HCT116 (cell line): ENCODE data around the gene UPF1. TPM values are rescaled to one million over a fixed set of nuclear protein-coding genes. Genes with fewer than 3 reads are reported as not detected.

Source experiments
- ATAC-seq: fragments of 200-7000 bp; cut with Tn5 transposase; 2 replicates; pipeline ENCODE4 v1.9.1; 2020; ENCODE audit warnings: mild to moderate bottlenecking, moderate library complexity
- BruUV-seq: library from RNA; stranded (reverse); fragments of 400-500 nt; replicated peaks from 2 replicates; lab custom pipeline; 2021; lab: Mats Ljungman, UMichigan
- CTCF ChIA-PET: fragments of 300-600 bp; sonication (Branson Sonifier 250); formaldehyde crosslinking; loops from one replicate; lab custom pipeline; 2021; ENCODE audit warnings: antibody characterized with exemption; lab: Charles Lee
- POLR2A ChIA-PET: fragments of 300-600, 350-600 bp; sonication (Branson Sonifier 250); formaldehyde crosslinking; loops from one replicate; lab custom pipeline; 2021; ENCODE audit warnings: antibody characterized with exemption; lab: Charles Lee
- RAD21 ChIA-PET, 2 experiments: fragments of 300-600 bp; sonication (Branson Sonifier 250); formaldehyde crosslinking; loops; one replicate each; lab custom pipeline; 2023; ENCODE audit warnings: low total read pairs in 2 of 2; ENCODE audit not compliant: uncharacterized antibody in 2 of 2, unreplicated experiment in 2 of 2, low non-redundant PET in 1 of 2; lab: Charles Lee
- DNase-seq: peaks from one replicate; pipeline ENCODE4 v3.0.0-alpha.2; 2010; ENCODE audit warnings: low read depth, low spot score
- H2AFZ ChIP-seq: fragments of 200-600 bp; shearing (Covaris generic), sonication (generic); 2 replicates; pipeline ENCODE4 v1.6.1; 2017; ENCODE audit warnings: low read depth, mixed run types, mixed read lengths, antibody characterized with exemption, low read length; ENCODE audit not compliant: poor library complexity, severe bottlenecking
- H3K27ac ChIP-seq: 2 replicates; pipeline ENCODE4 v1.5.1; 2012; ENCODE audit warnings: low read depth, low read length
- H3K27me3 ChIP-seq: fragments of 200-600 bp; sonication (generic); 2 replicates; pipeline ENCODE4 v1.6.1; 2016; ENCODE audit warnings: mixed run types, low read length, mixed read lengths; ENCODE audit not compliant: insufficient read depth
- H3K36me3 ChIP-seq, 2 experiments: fragments of 200-500 bp in 1 of 2; fragments of 200-600 bp in 1 of 2; sonication (Bioruptor generic) in 1 of 2; sonication (generic) in 1 of 2; 2 replicates each; pipeline versions ENCODE4 v1.5.1 to v1.6.1; 2014 to 2016; ENCODE audit warnings: low read length in 2 of 2, inconsistent platforms in 1 of 2, mixed read lengths in 1 of 2, mixed run types in 1 of 2; ENCODE audit not compliant: insufficient read depth in 2 of 2, control insufficient read depth in 1 of 2
- H3K4me1 ChIP-seq, 2 experiments: fragments of 200-600 bp in 1 of 2; sonication (generic) in 1 of 2; 2 replicates each; pipeline versions ENCODE4 v1.5.1 to v1.6.1; 2012 to 2017; ENCODE audit warnings: low read length in 2 of 2, inconsistent platforms in 1 of 2, mild to moderate bottlenecking in 1 of 2, mixed read lengths in 1 of 2, mixed run types in 1 of 2, moderate library complexity in 1 of 2; ENCODE audit not compliant: insufficient read depth in 2 of 2, control insufficient read depth in 1 of 2
- H3K4me2 ChIP-seq: fragments of 200-600 bp; sonication (generic); 2 replicates; pipeline ENCODE4 v1.6.1; 2017; ENCODE audit warnings: mixed run types, low read length, mixed read lengths
- H3K4me3 ChIP-seq, 2 experiments: fragments of 200-600 bp in 1 of 2; sonication (generic) in 1 of 2; replicated peaks in 1 of 2; 2 replicates each; pipeline ENCODE4 v1.5.1; 2011 to 2016; ENCODE audit warnings: low read length in 2 of 2, control low read depth in 1 of 2, low read depth in 1 of 2, mild to moderate bottlenecking in 1 of 2, mixed read lengths in 1 of 2, mixed run types in 1 of 2
- H3K79me2 ChIP-seq: fragments of 200-600 bp; sonication (generic); 2 replicates; pipeline ENCODE4 v1.6.1; 2017; ENCODE audit warnings: mild to moderate bottlenecking, mixed run types, low read length, moderate library complexity, mixed read lengths; ENCODE audit not compliant: insufficient read depth
- H3K9ac ChIP-seq: fragments of 200-600 bp; sonication (generic); 2 replicates; pipeline ENCODE4 v1.6.1; 2016; ENCODE audit warnings: low read length, mixed read lengths
- H3K9me2 ChIP-seq: fragments of 200-600 bp; sonication (generic), shearing (Covaris generic); 2 replicates; pipeline ENCODE4 v1.6.1; 2017; ENCODE audit warnings: mixed run types, mild to moderate bottlenecking, moderate library complexity; ENCODE audit not compliant: insufficient read depth
- H3K9me3 ChIP-seq, 2 experiments: fragments of 200-500 bp in 1 of 2; fragments of 200-600 bp in 1 of 2; sonication (Bioruptor generic) in 1 of 2; sonication (generic) in 1 of 2; 2 replicates each; pipeline ENCODE4 v1.6.1; 2014 to 2017; ENCODE audit warnings: low read length in 2 of 2, mixed read lengths in 2 of 2, inconsistent platforms in 1 of 2, low read depth in 1 of 2, mild to moderate bottlenecking in 1 of 2, mixed run types in 1 of 2, moderate library complexity in 1 of 2; ENCODE audit not compliant: control insufficient read depth in 1 of 2, insufficient read depth in 1 of 2
- H4K20me1 ChIP-seq: fragments of 200-600 bp; sonication (generic), shearing (Covaris generic); 2 replicates; pipeline ENCODE4 v1.6.1; 2017; ENCODE audit warnings: mixed run types, mild to moderate bottlenecking, moderate library complexity; ENCODE audit not compliant: insufficient read depth
- CEBPB ChIP-seq: IDR thresholded peaks from 2 replicates; pipeline ENCODE4 v1.6.1; 2012; ENCODE audit warnings: low read depth
- EGR1 ChIP-seq: IDR thresholded peaks from 2 replicates; pipeline ENCODE4 v1.6.1; 2012; ENCODE audit warnings: low read depth
- EZH2 ChIP-seq: fragments of 200-600 bp; sonication (generic); IDR thresholded peaks from 2 replicates; pipeline ENCODE4 v1.6.1; 2017; ENCODE audit warnings: antibody characterized with exemption, mixed run types
- EZH2phosphoT487 ChIP-seq: fragments of 200-600 bp; IDR thresholded peaks from 2 replicates; pipeline ENCODE4 v1.6.1; 2018; ENCODE audit warnings: antibody characterized with exemption, borderline replicate concordance
- FOSL1 ChIP-seq: IDR thresholded peaks from 2 replicates; pipeline ENCODE4 v1.6.1; 2012; ENCODE audit warnings: low read depth
- POLR2A ChIP-seq: IDR thresholded peaks from 2 replicates; pipeline ENCODE4 v1.7.0; 2011; ENCODE audit warnings: borderline replicate concordance; ENCODE audit not compliant: insufficient read depth, insufficient read length; ENCODE audit errors: extremely low read depth
- POLR2AphosphoS5 ChIP-seq: IDR thresholded peaks from 2 replicates; pipeline ENCODE4 v1.6.1; 2011; ENCODE audit warnings: mild to moderate bottlenecking, low read depth, low read length, moderate library complexity
- RAD21 ChIP-seq: IDR thresholded peaks from 2 replicates; pipeline ENCODE4 v1.6.1; 2012; ENCODE audit warnings: low read depth, mild to moderate bottlenecking
- SP1 ChIP-seq: IDR thresholded peaks from 2 replicates; pipeline ENCODE4 v1.6.1; 2012; ENCODE audit warnings: low read depth
- SRF ChIP-seq: IDR thresholded peaks from 2 replicates; pipeline ENCODE4 v1.6.1; 2012; ENCODE audit warnings: low read depth
- TCF7L2 ChIP-seq: IDR thresholded peaks from 2 replicates; pipeline ENCODE4 v1.7.0; 2011; ENCODE audit warnings: borderline replicate concordance, inconsistent platforms; ENCODE audit not compliant: insufficient read depth, insufficient read length; ENCODE audit errors: extremely low read depth
- YY1 ChIP-seq: IDR thresholded peaks from 2 replicates; pipeline ENCODE4 v1.6.1; 2011; ENCODE audit warnings: low read length, low read depth, moderate library complexity, mild to moderate bottlenecking; ENCODE audit not compliant: insufficient replicate concordance; ENCODE audit errors: extremely low read depth
- ZFX ChIP-seq: fragments of 450-650 bp; IDR thresholded peaks from 2 replicates; pipeline ENCODE4 v1.6.1; 2017
- ZNF274 ChIP-seq: fragments of 200-500 bp; sonication (Bioruptor generic); IDR thresholded peaks from 2 replicates; pipeline ENCODE4 v1.6.1; 2014; ENCODE audit warnings: mild to moderate bottlenecking, low read depth, low read length, inconsistent platforms
- intact Hi-C: fragments of 100-400 bp; cut with micrococcal nuclease; formaldehyde crosslinking; loops from 2 replicates; pipeline ENCODE4 v1.10.0; 2022
- total RNA-seq: library from RNA; stranded (reverse); gene quantifications from one replicate; pipeline ENCODE4 v1.2.1, GENCODE V29; 2021; ENCODE audit not compliant: unreplicated experiment
- TF ChIP-seq, protein P1 (sequence below): IDR thresholded peaks from 2 replicates; pipeline ENCODE4 v1.6.1; 2011; ENCODE audit warnings: mild to moderate bottlenecking, low read length, moderate library complexity; ENCODE audit not compliant: insufficient replicate concordance; ENCODE audit errors: extremely low read depth
- TF ChIP-seq, protein P2 (sequence below): IDR thresholded peaks from 2 replicates; pipeline ENCODE4 v1.6.1; 2012
- TF ChIP-seq, protein P3 (sequence below): IDR thresholded peaks from 2 replicates; pipeline ENCODE4 v1.6.1; 2012; ENCODE audit warnings: low read depth
- TF ChIP-seq, protein P4 (sequence below): IDR thresholded peaks from 2 replicates; pipeline ENCODE4 v1.6.1; 2012

The UPF1 gene
- total RNA-seq, 1 experiment from 2014 or later: 78.5 TPM

DNA sequence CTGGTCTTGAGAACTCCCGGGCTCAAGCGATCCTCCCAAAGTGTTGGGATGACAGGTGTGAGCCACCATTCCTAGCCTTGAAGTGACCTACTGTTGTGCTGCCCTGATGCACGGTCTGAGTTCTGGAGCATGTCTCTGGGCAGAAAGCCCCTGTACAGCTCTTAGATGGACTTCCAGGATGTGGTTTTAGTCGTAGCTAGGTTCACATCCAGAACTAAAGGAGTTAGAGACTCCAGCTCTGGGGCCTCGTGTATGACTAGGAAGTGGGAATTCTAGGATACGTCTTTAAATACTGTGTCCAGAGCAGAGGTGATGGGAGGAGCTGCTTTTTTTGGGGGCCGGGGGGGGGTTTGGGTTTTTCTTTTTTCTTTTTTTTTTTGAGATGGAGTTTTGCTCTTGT is 12.2 kb downstream of the UPF1 start:
- Histone ChIP-seq H3K4me1 (0 out of 4 replicates have a peak, but pooled peaks cover 0 to 4% of the 10 kb centered on the region in 2 experiments), H2AFZ (no peak overlapping the region), H3K27ac (no peak overlapping the region), H3K79me2 (peaks cover 99% of the 10 kb centered on the region), H3K4me2 (no peak overlapping the region), H3K9ac (no peak overlapping the region), H3K9me2 (no peaks in the 10 kb centered on the region), H3K9me3 (no peaks in the 10 kb centered on the region), H3K4me3 (no peak overlapping the region), H3K27me3 (no peaks in the 10 kb centered on the region), H3K36me3 (peaks cover 8 to 26% of the 10 kb centered on the region in 2 experiments; a peak in 3 of 4 replicates), H4K20me1 (peaks cover 26% of the 10 kb centered on the region; the same call in 1 of the 2 replicates)
- no peak for DNase-seq
- no peak for ATAC-seq
- intact Hi-C loops: no loop called here
- BruUV-seq: no TSS peak
- TF ChIP-seq POLR2A (no peak), YY1 (no peak), FOSL1 (no peak), CEBPB (no peak), SRF (no peak), EGR1 (no peak), TCF7L2 (no peak), ZNF274 (no peak), RAD21 (no peak), POLR2AphosphoS5 (no peak), EZH2phosphoT487 (no peak), SP1 (no peak), ZFX (no peak), EZH2 (no peak)
- TF ChIP-seq, protein P1, sequence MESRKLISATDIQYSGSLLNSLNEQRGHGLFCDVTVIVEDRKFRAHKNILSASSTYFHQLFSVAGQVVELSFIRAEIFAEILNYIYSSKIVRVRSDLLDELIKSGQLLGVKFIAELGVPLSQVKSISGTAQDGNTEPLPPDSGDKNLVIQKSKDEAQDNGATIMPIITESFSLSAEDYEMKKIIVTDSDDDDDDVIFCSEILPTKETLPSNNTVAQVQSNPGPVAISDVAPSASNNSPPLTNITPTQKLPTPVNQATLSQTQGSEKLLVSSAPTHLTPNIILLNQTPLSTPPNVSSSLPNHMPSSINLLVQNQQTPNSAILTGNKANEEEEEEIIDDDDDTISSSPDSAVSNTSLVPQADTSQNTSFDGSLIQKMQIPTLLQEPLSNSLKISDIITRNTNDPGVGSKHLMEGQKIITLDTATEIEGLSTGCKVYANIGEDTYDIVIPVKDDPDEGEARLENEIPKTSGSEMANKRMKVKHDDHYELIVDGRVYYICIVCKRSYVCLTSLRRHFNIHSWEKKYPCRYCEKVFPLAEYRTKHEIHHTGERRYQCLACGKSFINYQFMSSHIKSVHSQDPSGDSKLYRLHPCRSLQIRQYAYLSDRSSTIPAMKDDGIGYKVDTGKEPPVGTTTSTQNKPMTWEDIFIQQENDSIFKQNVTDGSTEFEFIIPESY: no peak
- TF ChIP-seq, protein P2, sequence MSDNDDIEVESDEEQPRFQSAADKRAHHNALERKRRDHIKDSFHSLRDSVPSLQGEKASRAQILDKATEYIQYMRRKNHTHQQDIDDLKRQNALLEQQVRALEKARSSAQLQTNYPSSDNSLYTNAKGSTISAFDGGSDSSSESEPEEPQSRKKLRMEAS: no peak
- TF ChIP-seq, protein P3, sequence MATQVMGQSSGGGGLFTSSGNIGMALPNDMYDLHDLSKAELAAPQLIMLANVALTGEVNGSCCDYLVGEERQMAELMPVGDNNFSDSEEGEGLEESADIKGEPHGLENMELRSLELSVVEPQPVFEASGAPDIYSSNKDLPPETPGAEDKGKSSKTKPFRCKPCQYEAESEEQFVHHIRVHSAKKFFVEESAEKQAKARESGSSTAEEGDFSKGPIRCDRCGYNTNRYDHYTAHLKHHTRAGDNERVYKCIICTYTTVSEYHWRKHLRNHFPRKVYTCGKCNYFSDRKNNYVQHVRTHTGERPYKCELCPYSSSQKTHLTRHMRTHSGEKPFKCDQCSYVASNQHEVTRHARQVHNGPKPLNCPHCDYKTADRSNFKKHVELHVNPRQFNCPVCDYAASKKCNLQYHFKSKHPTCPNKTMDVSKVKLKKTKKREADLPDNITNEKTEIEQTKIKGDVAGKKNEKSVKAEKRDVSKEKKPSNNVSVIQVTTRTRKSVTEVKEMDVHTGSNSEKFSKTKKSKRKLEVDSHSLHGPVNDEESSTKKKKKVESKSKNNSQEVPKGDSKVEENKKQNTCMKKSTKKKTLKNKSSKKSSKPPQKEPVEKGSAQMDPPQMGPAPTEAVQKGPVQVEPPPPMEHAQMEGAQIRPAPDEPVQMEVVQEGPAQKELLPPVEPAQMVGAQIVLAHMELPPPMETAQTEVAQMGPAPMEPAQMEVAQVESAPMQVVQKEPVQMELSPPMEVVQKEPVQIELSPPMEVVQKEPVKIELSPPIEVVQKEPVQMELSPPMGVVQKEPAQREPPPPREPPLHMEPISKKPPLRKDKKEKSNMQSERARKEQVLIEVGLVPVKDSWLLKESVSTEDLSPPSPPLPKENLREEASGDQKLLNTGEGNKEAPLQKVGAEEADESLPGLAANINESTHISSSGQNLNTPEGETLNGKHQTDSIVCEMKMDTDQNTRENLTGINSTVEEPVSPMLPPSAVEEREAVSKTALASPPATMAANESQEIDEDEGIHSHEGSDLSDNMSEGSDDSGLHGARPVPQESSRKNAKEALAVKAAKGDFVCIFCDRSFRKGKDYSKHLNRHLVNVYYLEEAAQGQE: no peak
- TF ChIP-seq, protein P4, sequence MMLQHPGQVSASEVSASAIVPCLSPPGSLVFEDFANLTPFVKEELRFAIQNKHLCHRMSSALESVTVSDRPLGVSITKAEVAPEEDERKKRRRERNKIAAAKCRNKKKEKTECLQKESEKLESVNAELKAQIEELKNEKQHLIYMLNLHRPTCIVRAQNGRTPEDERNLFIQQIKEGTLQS: no peak
- POLR2A ChIA-PET: interaction anchor here (0.7 kb wide), 1 partner anchor 521 kb away, joined by 6 read pairs; no protein-coding TSS in a partner anchor
- RAD21 ChIA-PET: no interaction called here
- CTCF ChIA-PET: interaction anchor here (0.6 to 0.9 kb wide), 2 partner anchors 11 to 24 kb away, joined by 3 to 4 read pairs; no protein-coding TSS in a partner anchor
